ENCODE measurements around the gene C21orf58.
A peak's percentile ranks its signal among the peaks of the same experiment; 100 is the strongest.

C21orf58 gene

DNA sequence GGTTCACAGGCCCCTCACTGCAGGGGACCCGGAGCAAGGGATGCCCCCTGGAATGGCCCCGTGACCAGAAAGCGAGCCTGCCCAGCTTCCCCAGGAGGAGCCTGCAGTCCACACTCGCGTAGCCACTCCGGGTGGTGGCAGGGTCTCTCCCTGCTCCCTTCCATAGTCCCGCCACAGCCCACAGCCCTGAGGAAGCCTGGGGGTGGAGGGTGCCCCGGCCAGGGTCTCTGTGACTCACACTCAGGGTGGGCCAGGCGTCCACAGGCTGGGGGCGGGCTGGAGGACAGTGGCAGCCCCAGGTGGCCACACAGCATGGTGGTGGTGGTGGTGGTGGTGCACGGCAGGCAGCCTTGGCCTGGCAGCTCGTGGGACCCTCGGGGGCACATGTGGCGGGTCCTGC is 21.9 kb downstream of the C21orf58 start:
- DNase-seq (ENCODE audit: insufficient read length, low spot score) (no peak), FAIRE-seq (no peak)
- TF ChIP-seq TAF1 (IDR thresholded peaks at IDR 0.05; ENCODE audit: low read depth, low read length) (no peak), SPI1 (IDR thresholded peaks at IDR 0.05; ENCODE audit: low read depth, low read length) (no peak), POU2F2 (IDR thresholded peaks at IDR 0.05; ENCODE audit: low read depth, low read length) (no peak), POLR2A (IDR thresholded peaks at IDR 0.05; ENCODE audit: low read depth, low read length) (no peak), PAX5 (IDR thresholded peaks at IDR 0.05; ENCODE audit: insufficient read depth, low read length, severe bottlenecking) (no peak), POLR2AphosphoS5 (IDR thresholded peaks at IDR 0.05; ENCODE audit: low read depth, low read length) (no peak)

DNA sequence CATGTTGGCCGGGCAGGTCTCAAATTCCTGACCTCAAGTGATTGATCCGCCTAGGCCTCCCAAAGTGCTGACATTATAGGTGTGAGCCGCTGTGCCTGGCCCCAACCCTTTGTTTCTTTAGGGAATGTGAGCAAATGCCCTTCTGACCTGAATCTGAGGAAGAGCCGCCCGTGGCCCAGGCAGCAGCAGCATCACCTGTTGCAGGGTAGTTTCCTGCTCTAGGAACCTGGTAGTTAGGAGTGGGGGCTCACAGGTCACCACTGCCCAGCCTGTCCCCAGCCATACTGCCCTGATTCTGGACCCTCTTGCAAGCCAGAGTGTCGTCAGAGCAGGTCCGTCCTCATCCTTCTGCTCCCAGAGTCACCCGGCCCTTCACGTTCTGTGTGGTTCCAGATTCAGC is 24.5 kb downstream of the C21orf58 start:
- no peak for TF ChIP-seq POLR2AphosphoS5 (IDR thresholded peaks at IDR 0.05; ENCODE audit: low read depth, low read length)
- TF ChIP-seq SPI1 (IDR thresholded peaks at IDR 0.05; ENCODE audit: low read depth, low read length) = no peak
- TF ChIP-seq TAF1 (IDR thresholded peaks at IDR 0.05; ENCODE audit: low read depth, low read length) = no peak
- no peak for TF ChIP-seq POLR2A (IDR thresholded peaks at IDR 0.05; ENCODE audit: low read depth, low read length)
- TF ChIP-seq POU2F2 (IDR thresholded peaks at IDR 0.05; ENCODE audit: low read depth, low read length) = no peak
- TF ChIP-seq PAX5 (IDR thresholded peaks at IDR 0.05; ENCODE audit: insufficient read depth, low read length, severe bottlenecking) = no peak
- DNase-seq (ENCODE audit: insufficient read length, low spot score) (no peak), FAIRE-seq (no peak)

DNA sequence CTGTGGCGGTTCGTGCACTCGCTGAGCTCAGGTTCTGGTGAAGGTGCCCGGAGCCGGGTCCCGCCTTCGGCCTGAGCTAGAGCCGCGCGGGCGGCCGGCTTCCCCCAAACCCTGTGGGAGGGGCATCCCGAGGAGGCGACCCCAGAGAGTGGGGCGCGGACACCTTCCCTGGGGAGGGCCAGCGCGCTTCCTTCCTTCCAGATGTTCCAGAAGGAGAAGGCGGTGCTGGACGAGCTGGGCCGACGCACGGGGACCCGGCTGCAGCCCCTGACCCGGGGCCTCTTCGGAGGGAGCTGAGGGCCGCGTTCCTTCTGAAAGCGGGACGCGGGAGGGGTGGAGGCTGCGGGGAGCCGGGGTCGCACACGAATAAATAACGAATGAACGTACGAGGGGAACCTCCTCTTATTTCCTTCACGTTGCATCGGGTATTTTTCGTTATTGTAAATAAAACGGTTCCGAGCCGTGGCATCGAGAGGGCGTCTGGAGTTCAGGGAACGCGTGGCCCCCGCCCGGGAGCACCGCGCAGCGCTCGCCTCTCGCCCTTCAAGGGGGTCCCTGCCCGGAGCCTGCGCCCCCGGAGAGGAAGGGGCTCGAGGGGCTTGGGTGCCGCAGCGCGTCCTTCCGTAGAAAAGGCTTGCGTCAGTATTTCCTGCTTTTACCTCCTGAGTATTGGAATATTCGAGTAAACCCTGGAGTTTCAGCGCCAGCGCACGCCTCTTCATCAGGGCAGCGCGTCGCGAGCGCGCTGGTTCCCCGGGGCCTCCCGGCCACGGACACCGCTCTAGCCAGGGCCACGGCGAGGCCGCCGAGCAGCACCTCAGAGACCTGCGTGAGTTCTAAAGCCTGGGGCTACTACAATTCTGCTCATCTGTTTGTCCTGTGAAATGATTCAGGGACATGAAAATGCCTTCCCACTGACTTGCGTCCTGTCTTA is 26.1 kb downstream of the C21orf58 start:
- no peak for FAIRE-seq
- TF ChIP-seq POLR2AphosphoS5 (IDR thresholded peaks at IDR 0.05; ENCODE audit: low read depth, low read length) (no peak), POU2F2 (IDR thresholded peaks at IDR 0.05; ENCODE audit: low read depth, low read length) (no peak), PAX5 (IDR thresholded peaks at IDR 0.05; ENCODE audit: insufficient read depth, low read length, severe bottlenecking) (no peak), TAF1 (IDR thresholded peaks at IDR 0.05; ENCODE audit: low read depth, low read length) (no peak), POLR2A (IDR thresholded peaks at IDR 0.05; ENCODE audit: low read depth, low read length) (no peak), SPI1 (IDR thresholded peaks at IDR 0.05; ENCODE audit: low read depth, low read length) (no peak)
- no peak for DNase-seq (ENCODE audit: insufficient read length, low spot score)

DNA sequence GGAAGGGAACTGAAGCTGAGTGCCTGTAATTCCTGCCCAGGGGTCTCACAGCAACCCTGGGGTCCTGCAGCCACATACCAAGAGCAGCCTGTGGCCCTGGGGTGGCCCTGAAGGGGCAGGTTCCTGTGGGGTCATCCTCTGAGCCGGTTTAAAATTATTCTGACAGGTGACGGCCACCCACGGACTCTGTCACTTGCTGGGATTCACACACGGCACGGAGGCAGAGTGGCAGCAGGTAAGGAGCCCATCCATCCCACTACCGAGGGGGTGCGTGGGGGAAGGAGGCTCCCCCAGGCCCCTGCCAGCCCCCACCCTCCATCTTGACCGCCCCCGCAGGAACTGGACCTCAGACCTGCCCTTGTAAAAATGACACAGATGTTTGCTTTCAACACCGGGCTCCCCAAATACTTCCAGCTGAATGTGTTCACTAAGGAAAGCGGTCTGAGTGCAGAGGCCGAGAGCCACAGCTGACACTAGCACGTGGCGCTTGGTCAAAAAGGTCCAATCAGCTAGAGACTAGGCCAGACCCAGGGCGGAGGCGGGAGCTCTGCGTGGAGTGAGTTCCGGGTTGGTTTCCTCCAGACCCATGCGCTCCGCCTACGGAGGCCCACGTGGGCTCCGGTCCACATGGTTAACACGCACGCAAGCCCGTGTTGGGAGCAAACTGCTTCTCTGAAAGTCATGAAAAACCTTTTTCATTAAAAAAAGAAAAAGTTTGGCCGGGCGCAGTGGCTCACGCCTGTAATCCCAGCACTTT is 27.5 kb downstream of the C21orf58 start:
- DNase-seq (ENCODE audit: insufficient read length, low spot score) (no peak), FAIRE-seq (no peak)
- TF ChIP-seq PAX5 (IDR thresholded peaks at IDR 0.05; ENCODE audit: insufficient read depth, low read length, severe bottlenecking) (no peak), SPI1 (IDR thresholded peaks at IDR 0.05; ENCODE audit: low read depth, low read length) (no peak), POLR2A (IDR thresholded peaks at IDR 0.05; ENCODE audit: low read depth, low read length) (no peak), TAF1 (IDR thresholded peaks at IDR 0.05; ENCODE audit: low read depth, low read length) (no peak), POU2F2 (IDR thresholded peaks at IDR 0.05; ENCODE audit: low read depth, low read length) (no peak), POLR2AphosphoS5 (IDR thresholded peaks at IDR 0.05; ENCODE audit: low read depth, low read length) (no peak)

DNA sequence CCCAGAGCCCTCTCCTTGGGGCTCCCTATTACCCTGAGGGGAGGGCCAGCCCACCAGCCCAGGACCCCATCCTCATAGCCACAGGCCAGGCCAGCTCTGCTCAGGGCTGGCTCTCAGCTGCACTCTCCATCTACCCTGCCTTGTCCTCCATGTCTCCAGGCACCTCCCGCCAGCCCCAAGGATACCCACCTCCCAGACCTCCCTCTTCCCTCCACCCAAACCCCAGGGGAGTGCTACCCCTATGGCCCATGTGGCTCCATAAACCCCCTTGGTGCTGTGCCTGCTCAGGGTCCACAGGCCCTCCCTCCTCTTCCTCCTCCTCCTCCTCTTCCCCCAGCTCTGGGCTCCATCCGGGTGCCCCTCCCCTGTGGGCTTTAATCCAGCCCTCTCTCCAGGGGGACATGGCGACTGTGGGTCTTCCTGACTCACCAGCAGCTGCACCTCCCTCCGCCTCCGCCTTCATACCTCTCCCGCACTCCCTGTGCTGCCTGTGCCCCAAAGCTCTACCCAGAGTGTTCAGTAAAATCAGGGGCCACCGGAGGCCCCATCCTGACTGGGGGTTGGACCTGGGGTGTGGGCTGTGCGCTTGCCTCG is 28.4 kb downstream of the C21orf58 start:
- DNase-seq (ENCODE audit: insufficient read length, low spot score) (no peak), FAIRE-seq (no peak)
- no peak for TF ChIP-seq TAF1 (IDR thresholded peaks at IDR 0.05; ENCODE audit: low read depth, low read length)
- TF ChIP-seq PAX5 (IDR thresholded peaks at IDR 0.05; ENCODE audit: insufficient read depth, low read length, severe bottlenecking) = no peak
- TF ChIP-seq POLR2A (IDR thresholded peaks at IDR 0.05; ENCODE audit: low read depth, low read length) = no peak
- TF ChIP-seq POU2F2 (IDR thresholded peaks at IDR 0.05; ENCODE audit: low read depth, low read length) = no peak
- TF ChIP-seq POLR2AphosphoS5 (IDR thresholded peaks at IDR 0.05; ENCODE audit: low read depth, low read length) = no peak

DNA sequence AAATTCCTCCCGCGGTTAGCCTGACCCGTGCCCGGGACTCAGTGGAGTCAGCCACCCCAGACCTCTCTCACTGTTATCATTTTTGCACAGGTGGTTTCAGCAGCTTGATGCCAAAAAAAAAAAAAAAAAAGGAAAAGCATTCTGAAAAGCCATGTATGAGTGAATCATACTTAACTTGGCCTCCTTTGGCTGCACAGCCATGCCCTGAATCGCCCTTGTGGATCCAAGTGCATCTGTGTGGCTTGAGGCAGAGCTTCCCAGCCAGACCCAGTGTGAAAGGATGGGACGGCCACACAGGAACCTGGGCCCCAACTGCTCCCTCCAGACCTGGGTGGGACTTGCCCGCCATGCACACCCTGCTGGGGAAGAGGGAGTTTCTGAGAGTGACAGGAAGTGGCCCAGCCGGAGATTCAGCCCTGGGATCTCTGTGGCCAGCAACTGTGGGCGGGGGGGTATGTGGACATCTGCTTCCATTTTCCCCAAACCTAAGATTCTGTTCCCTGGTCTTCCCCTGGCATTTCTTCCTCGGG is 29.0 kb downstream of the C21orf58 start:
- no peak for TF ChIP-seq PAX5 (IDR thresholded peaks at IDR 0.05; ENCODE audit: insufficient read depth, low read length, severe bottlenecking)
- TF ChIP-seq SPI1 (IDR thresholded peaks at IDR 0.05; ENCODE audit: low read depth, low read length) = peak; percentile 49
- TF ChIP-seq POLR2A (IDR thresholded peaks at IDR 0.05; ENCODE audit: low read depth, low read length) = peak; percentile 38; the same call in 1 of the 2 replicates
- DNase-seq (ENCODE audit: insufficient read length, low spot score) (no peak), FAIRE-seq (peak; percentile 64)

DNA sequence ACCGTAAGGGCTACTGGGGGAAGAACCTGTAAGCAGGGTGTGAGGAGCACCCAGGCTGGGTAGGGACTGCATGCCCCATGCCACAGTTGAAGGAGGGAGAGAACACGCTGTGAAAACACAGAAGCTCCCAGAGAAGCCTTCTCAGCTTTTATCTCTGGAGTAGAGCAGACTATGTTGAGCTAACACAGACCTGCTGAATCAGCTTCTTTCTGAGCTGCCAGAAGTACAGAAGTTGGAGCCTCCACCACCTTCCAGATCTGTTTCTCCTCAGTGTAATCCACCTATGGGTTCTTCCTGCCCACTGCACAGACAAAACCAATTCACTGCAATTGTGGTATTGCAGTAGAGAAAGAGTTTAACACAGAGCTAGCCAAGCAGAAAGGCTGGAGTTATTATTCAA is 32.1 kb downstream of the C21orf58 start:
- TF ChIP-seq PAX5 (IDR thresholded peaks at IDR 0.05; ENCODE audit: insufficient read depth, low read length, severe bottlenecking) (no peak), POU2F2 (IDR thresholded peaks at IDR 0.05; ENCODE audit: low read depth, low read length) (no peak), SPI1 (IDR thresholded peaks at IDR 0.05; ENCODE audit: low read depth, low read length) (no peak)
- FAIRE-seq = no peak
- no peak for DNase-seq (ENCODE audit: insufficient read length, low spot score)

DNA sequence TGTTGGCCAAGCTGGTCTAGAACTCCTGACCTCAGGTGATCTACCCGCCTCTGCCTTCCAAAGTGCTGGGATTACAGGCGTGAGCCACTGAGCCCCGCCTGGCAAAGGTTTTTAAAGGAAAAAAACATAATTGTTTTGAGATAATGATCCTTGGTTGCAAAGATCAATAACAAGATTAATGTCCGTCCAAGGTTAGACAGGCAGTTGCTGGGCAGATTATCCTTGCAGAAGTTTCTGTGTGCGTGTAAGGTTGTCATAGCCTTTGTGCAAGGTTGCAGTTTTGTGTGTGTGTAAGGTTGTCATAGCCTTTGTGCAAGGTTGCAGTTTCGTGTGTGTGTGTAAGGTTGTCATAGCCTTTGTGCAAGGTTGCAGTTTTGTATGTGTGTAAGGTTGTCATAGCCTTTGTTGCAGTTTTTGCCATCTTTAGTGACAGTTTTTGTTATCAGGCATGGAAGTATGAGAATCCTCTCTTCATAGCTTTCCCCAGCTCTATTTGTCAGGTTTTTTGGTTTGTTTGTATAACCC is 34.0 kb downstream of the C21orf58 start:
- DNase-seq (ENCODE audit: insufficient read length, low spot score) (no peak), FAIRE-seq (peak; percentile 91)
- TF ChIP-seq SPI1 (IDR thresholded peaks at IDR 0.05; ENCODE audit: low read depth, low read length) = no peak
- TF ChIP-seq TAF1 (IDR thresholded peaks at IDR 0.05; ENCODE audit: low read depth, low read length) = no peak
- TF ChIP-seq POLR2A (IDR thresholded peaks at IDR 0.05; ENCODE audit: low read depth, low read length) = no peak
- no peak for TF ChIP-seq POU2F2 (IDR thresholded peaks at IDR 0.05; ENCODE audit: low read depth, low read length)
- TF ChIP-seq POLR2AphosphoS5 (IDR thresholded peaks at IDR 0.05; ENCODE audit: low read depth, low read length) = no peak

DNA sequence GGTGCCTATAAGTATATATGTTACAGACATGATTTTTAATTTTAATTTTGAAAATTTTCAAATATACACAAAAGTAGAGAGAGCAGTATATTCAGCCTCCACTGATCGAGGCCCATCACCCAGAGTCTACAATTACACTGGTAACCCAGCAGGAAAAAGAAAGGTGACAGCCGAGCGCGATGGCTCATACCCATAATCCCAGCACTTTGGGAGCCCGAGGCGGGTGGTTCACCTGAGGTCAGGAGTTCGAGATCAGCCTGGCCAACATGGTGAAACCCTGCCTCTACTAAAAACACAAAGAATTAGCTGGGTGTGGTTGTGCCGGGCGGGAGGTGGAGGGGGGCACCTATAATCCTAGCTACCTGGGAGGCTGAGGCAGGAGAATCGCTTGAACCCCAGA is 36.1 kb downstream of the C21orf58 start:
- no peak for FAIRE-seq
- no peak for DNase-seq (ENCODE audit: insufficient read length, low spot score)
- no peak for TF ChIP-seq SPI1 (IDR thresholded peaks at IDR 0.05; ENCODE audit: low read depth, low read length)
- no peak for TF ChIP-seq POLR2AphosphoS5 (IDR thresholded peaks at IDR 0.05; ENCODE audit: low read depth, low read length)
- no peak for TF ChIP-seq TAF1 (IDR thresholded peaks at IDR 0.05; ENCODE audit: low read depth, low read length)
- TF ChIP-seq POLR2A (IDR thresholded peaks at IDR 0.05; ENCODE audit: low read depth, low read length) = no peak
- no peak for TF ChIP-seq PAX5 (IDR thresholded peaks at IDR 0.05; ENCODE audit: insufficient read depth, low read length, severe bottlenecking)
- TF ChIP-seq POU2F2 (IDR thresholded peaks at IDR 0.05; ENCODE audit: low read depth, low read length) = no peak
